ENCODE measurements around the gene FTO.

DNA sequence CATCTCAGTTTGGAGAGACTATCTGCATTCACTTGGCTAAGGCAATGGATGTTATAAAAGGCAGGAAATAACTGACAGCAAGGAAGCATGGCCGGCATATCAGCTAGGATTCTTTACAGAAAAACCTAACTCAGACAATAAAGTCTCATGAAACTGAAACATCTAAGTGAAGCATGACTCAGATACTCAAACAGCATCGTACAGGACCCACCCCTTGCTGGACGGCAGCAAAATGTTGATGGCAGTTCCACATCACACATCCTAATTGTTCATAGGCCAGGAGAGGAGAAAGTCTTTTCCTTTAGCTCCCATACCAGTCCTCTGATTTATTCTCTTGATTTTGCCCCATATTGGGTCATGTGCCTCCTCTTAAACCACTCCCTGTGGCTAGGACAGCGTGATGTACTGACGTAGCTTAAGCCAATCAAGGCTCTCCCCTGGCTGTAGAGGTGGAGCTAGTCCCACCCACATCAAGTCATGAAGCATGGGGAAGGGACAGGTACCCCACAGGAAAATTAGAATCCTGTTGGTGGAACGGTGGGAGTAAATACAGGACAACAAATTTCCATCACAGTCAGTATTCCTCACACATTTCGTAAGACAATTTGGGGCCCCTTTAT is 403.7 kb downstream of the FTO start:
- no peak for TF ChIP-seq POLR2A (IDR thresholded peaks at IDR 0.05)
- TF ChIP-seq, protein P1, sequence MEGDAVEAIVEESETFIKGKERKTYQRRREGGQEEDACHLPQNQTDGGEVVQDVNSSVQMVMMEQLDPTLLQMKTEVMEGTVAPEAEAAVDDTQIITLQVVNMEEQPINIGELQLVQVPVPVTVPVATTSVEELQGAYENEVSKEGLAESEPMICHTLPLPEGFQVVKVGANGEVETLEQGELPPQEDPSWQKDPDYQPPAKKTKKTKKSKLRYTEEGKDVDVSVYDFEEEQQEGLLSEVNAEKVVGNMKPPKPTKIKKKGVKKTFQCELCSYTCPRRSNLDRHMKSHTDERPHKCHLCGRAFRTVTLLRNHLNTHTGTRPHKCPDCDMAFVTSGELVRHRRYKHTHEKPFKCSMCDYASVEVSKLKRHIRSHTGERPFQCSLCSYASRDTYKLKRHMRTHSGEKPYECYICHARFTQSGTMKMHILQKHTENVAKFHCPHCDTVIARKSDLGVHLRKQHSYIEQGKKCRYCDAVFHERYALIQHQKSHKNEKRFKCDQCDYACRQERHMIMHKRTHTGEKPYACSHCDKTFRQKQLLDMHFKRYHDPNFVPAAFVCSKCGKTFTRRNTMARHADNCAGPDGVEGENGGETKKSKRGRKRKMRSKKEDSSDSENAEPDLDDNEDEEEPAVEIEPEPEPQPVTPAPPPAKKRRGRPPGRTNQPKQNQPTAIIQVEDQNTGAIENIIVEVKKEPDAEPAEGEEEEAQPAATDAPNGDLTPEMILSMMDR (IDR thresholded peaks at IDR 0.05): no peak

All from uterus (tissue), 2 donors.